H9 (cell line): Measurements from ENCODE around the gene CREG1. TPM values are rescaled to one million over a fixed set of nuclear protein-coding genes. Genes with fewer than 3 reads are reported as not detected.

ENCODE experiments used
- DNase-seq: peaks from one replicate; pipeline ENCODE4 v3.0.0-alpha.2; 2017
- H2AFZ ChIP-seq: one replicate; pipeline ENCODE4 v1.6.1; 2013; ENCODE audit warnings: mild to moderate bottlenecking, low read length, control low read depth, moderate library complexity
- H2AK5ac ChIP-seq: 2 replicates; pipeline ENCODE4 v1.6.1; 2013; ENCODE audit warnings: low read length, control low read depth, mixed read lengths; ENCODE audit not compliant: insufficient read length
- H2BK120ac ChIP-seq: one replicate; pipeline ENCODE4 v1.6.1; 2013; ENCODE audit warnings: low read depth, mild to moderate bottlenecking, low read length, control low read depth, inconsistent platforms; ENCODE audit not compliant: poor library complexity, severe bottlenecking
- H2BK12ac ChIP-seq: 2 replicates; pipeline ENCODE4 v1.6.1; 2013; ENCODE audit warnings: low read length, control low read depth, mixed read lengths, low read depth; ENCODE audit not compliant: insufficient read length
- H2BK15ac ChIP-seq: 2 replicates; pipeline ENCODE4 v1.6.1; 2013; ENCODE audit warnings: low read depth, low read length, control low read depth
- H2BK20ac ChIP-seq: one replicate; pipeline ENCODE4 v1.6.1; 2013; ENCODE audit warnings: low read depth, mild to moderate bottlenecking, low read length, control low read depth, inconsistent platforms; ENCODE audit not compliant: poor library complexity, severe bottlenecking
- H2BK5ac ChIP-seq: 2 replicates; pipeline ENCODE4 v1.6.1; 2013; ENCODE audit warnings: low read length, control low read depth, mixed read lengths; ENCODE audit not compliant: insufficient read length
- H3K14ac ChIP-seq: 2 replicates; pipeline ENCODE4 v1.6.1; 2013; ENCODE audit warnings: low read length, control low read depth; ENCODE audit not compliant: insufficient read depth
- H3K18ac ChIP-seq: 2 replicates; pipeline ENCODE4 v1.6.1; 2013; ENCODE audit warnings: low read depth, mild to moderate bottlenecking, mixed read lengths, low read length, control low read depth; ENCODE audit not compliant: insufficient read length
- H3K23ac ChIP-seq: 2 replicates; pipeline ENCODE4 v1.6.1; 2013; ENCODE audit warnings: low read length, control low read depth, mixed read lengths, low read depth; ENCODE audit not compliant: insufficient read length
- H3K23me2 ChIP-seq: 2 replicates; pipeline ENCODE4 v1.6.1; 2013; ENCODE audit warnings: low read depth, mild to moderate bottlenecking, mixed read lengths, low read length, control low read depth; ENCODE audit not compliant: insufficient read length, poor library complexity, severe bottlenecking
- H3K27ac ChIP-seq: 2 replicates; pipeline ENCODE4 v1.5.1; 2013; ENCODE audit warnings: low read length, control low read depth, mixed read lengths, low read depth; ENCODE audit not compliant: insufficient read length
- H3K27me3 ChIP-seq: 2 replicates; pipeline ENCODE4 v1.6.1; 2013; ENCODE audit warnings: low read length, control low read depth, inconsistent platforms; ENCODE audit not compliant: insufficient read depth
- H3K4ac ChIP-seq: 2 replicates; pipeline ENCODE4 v1.6.1; 2013; ENCODE audit warnings: low read depth, mild to moderate bottlenecking, control low read depth, inconsistent platforms, low read length, moderate library complexity
- H3K4me1 ChIP-seq: 2 replicates; pipeline ENCODE4 v1.6.1; 2013; ENCODE audit warnings: low read length, control low read depth, inconsistent platforms; ENCODE audit not compliant: insufficient read depth
- H3K4me2 ChIP-seq: 2 replicates; pipeline ENCODE4 v1.6.1; 2013; ENCODE audit warnings: low read length, control low read depth, mixed read lengths; ENCODE audit not compliant: insufficient read length, insufficient read depth
- H3K56ac ChIP-seq: 2 replicates; pipeline ENCODE4 v1.6.1; 2013; ENCODE audit warnings: low read depth, mild to moderate bottlenecking, mixed read lengths, low read length, control low read depth; ENCODE audit not compliant: insufficient read length
- H3K79me1 ChIP-seq: 2 replicates; pipeline ENCODE4 v1.6.1; 2013; ENCODE audit warnings: low read depth, mild to moderate bottlenecking, moderate library complexity, low read length, control low read depth, inconsistent platforms; ENCODE audit not compliant: insufficient read depth, poor library complexity, severe bottlenecking
- H3K79me2 ChIP-seq: 2 replicates; pipeline ENCODE4 v1.6.1; 2013; ENCODE audit warnings: low read length, control low read depth, inconsistent platforms; ENCODE audit not compliant: insufficient read depth
- H3K9ac ChIP-seq: 2 replicates; pipeline ENCODE4 v1.6.1; 2013; ENCODE audit warnings: low read length, control low read depth, mixed read lengths; ENCODE audit not compliant: insufficient read length; ENCODE audit errors: extremely low read depth
- H3K9me3 ChIP-seq: one replicate; pipeline ENCODE4 v1.6.1; 2013; ENCODE audit warnings: low read depth, low read length, inconsistent platforms; ENCODE audit not compliant: control insufficient read depth
- H3T11ph ChIP-seq: one replicate; pipeline ENCODE4 v1.6.1; 2013; ENCODE audit warnings: mild to moderate bottlenecking, low read length, control low read depth, inconsistent platforms
- H4K20me1 ChIP-seq: one replicate; pipeline ENCODE4 v1.6.1; 2013; ENCODE audit not compliant: control insufficient read depth, insufficient read length, insufficient read depth
- H4K5ac ChIP-seq: 2 replicates; pipeline ENCODE4 v1.6.1; 2013; ENCODE audit warnings: low read depth, mild to moderate bottlenecking, mixed read lengths, low read length, control low read depth; ENCODE audit not compliant: insufficient read length
- H4K8ac ChIP-seq: replicated peaks from 2 replicates; pipeline ENCODE4 v1.6.1; 2013; ENCODE audit warnings: low read length, control low read depth, mixed read lengths, low read depth; ENCODE audit not compliant: insufficient read length
- H4K91ac ChIP-seq: 2 replicates; pipeline ENCODE4 v1.6.1; 2013; ENCODE audit warnings: low read depth, mild to moderate bottlenecking, moderate library complexity, mixed read lengths, low read length, control low read depth; ENCODE audit not compliant: insufficient read length
- H3K27ac Mint-ChIP-seq, 3 experiments: 2 replicates in 2 of 3; 3 replicates in 1 of 3; pipeline ENCODE4 v1.8.0; 2020 to 2021; ENCODE audit warnings: mixed read lengths in 3 of 3, mild to moderate bottlenecking in 1 of 3, moderate library complexity in 1 of 3
- H3K27me3 Mint-ChIP-seq: 2 replicates; pipeline ENCODE4 v1.8.0; 2021; ENCODE audit warnings: low read depth, mild to moderate bottlenecking, moderate library complexity, mixed read lengths
- H3K36me3 Mint-ChIP-seq, 3 experiments: 2 replicates in 2 of 3; 3 replicates in 1 of 3; pipeline ENCODE4 v1.8.0; 2020 to 2021; ENCODE audit warnings: low read depth in 3 of 3, mixed read lengths in 3 of 3; ENCODE audit not compliant: insufficient read depth in 1 of 3
- H3K4me1 Mint-ChIP-seq, 2 experiments: 2 replicates each; pipeline ENCODE4 v1.8.0; 2020; ENCODE audit warnings: mixed read lengths in 2 of 2
- H3K4me3 Mint-ChIP-seq, 2 experiments: 2 replicates in 1 of 2; 3 replicates in 1 of 2; pipeline ENCODE4 v1.8.0; 2020 to 2021; ENCODE audit warnings: mild to moderate bottlenecking in 2 of 2, mixed read lengths in 2 of 2, moderate library complexity in 1 of 2
- H3K9me3 Mint-ChIP-seq, 2 experiments: 2 replicates in 1 of 2; 3 replicates in 1 of 2; pipeline ENCODE4 v1.8.0; 2020; ENCODE audit warnings: mild to moderate bottlenecking in 2 of 2, mixed read lengths in 2 of 2, moderate library complexity in 1 of 2
- whole genome bisulfite sequencing: extraction: QIAGEN DNeasy Blood & Tissue Kit; methylation state at CpG from one replicate; pipeline ENCODE4 v1.1.7; 2013; ENCODE audit warnings: missing lambda C conversion rate, low lambda C conversion rate, mixed read lengths; ENCODE audit not compliant: insufficient read length; ENCODE audit errors: extremely low coverage; 5-methylcytosine and 5-hydroxymethylcytosine counted together
- total RNA-seq: library from RNA; stranded (reverse); gene quantifications from 2 replicates; pipeline ENCODE4 v1.2.1, GENCODE V29; 2021
- TF ChIP-seq, protein P1 (sequence below): fragments of 200-600 bp; sonication (generic); conservative IDR thresholded peaks from 3 replicates; pipeline ENCODE4 v1.8.0; 2021; ENCODE audit warnings: antibody characterized with exemption, mild to moderate bottlenecking

The CREG1 gene
- total RNA-seq, 1 experiment from 2014 or later = 19.8 TPM

DNA sequence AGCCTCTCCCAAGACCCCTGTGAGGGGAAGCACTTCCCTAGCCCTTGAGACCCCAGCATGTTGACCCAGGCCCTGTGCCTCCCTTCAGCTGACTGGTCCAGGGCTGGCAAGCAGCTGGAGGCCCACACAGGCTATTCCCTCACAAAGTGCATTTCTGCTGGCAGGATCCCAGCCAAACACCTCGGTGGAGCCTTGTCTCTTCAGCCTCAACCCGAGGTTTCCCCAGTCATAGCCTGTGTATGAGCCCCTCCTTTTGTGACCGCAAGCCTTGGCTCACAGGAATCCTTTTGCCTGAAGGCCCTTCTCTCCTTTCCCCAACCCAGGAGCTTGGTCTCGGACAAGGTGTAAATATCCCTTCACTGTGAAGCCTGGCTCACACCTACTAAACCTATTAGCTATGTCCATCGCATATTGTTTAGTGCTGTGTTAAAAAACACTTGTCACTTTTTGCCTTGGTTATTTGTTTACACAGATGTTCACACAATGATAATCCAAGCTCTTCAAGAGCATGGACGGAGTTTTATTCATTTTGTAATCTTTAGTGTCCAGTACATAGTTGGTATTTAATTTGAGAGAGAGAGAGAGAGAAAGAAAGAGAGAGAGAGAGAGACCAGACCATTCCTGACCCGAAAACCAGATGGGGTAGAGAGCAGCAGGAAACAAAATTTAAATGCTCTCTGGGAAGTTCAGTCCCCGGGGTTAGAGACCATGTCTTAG lies 26.7 kb downstream of the CREG1 start:
- Histone ChIP-seq H3K23ac (no peak overlapping the region), H4K8ac (no peak overlapping the region), H2BK12ac (no peak overlapping the region), H4K91ac (no peak overlapping the region), H3K4ac (no peak overlapping the region), H3K56ac (no peak overlapping the region), H3K79me2 (no peaks in the 10 kb centered on the region), H4K20me1 (no peaks in the 10 kb centered on the region), H2AFZ (no peak overlapping the region), H3K9me3 (no peaks in the 10 kb centered on the region), H3K9ac (no peak overlapping the region), H2AK5ac (no peak overlapping the region), H4K5ac (no peak overlapping the region), H2BK20ac (no peak overlapping the region), H3K4me1 (no peaks in the 10 kb centered on the region), H3K4me2 (no peak overlapping the region), H3K23me2 (no peaks in the 10 kb centered on the region), H2BK120ac (no peak overlapping the region), H3K14ac (no peak overlapping the region), H3K27ac (no peak overlapping the region), H3K27me3 (no peaks in the 10 kb centered on the region), H2BK5ac (no peak overlapping the region), H3K18ac (no peak overlapping the region), H3K79me1 (no peaks in the 10 kb centered on the region), H3T11ph (no peak overlapping the region), H2BK15ac (no peak overlapping the region)
- TF ChIP-seq, protein P1, sequence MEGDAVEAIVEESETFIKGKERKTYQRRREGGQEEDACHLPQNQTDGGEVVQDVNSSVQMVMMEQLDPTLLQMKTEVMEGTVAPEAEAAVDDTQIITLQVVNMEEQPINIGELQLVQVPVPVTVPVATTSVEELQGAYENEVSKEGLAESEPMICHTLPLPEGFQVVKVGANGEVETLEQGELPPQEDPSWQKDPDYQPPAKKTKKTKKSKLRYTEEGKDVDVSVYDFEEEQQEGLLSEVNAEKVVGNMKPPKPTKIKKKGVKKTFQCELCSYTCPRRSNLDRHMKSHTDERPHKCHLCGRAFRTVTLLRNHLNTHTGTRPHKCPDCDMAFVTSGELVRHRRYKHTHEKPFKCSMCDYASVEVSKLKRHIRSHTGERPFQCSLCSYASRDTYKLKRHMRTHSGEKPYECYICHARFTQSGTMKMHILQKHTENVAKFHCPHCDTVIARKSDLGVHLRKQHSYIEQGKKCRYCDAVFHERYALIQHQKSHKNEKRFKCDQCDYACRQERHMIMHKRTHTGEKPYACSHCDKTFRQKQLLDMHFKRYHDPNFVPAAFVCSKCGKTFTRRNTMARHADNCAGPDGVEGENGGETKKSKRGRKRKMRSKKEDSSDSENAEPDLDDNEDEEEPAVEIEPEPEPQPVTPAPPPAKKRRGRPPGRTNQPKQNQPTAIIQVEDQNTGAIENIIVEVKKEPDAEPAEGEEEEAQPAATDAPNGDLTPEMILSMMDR = no peak
- Mint-ChIP-seq H3K27me3 (peaks cover 32% of the 10 kb centered on the region), H3K9me3 (no peaks in the 10 kb centered on the region), H3K27ac (no peak overlapping the region; a peak in 1 of 7 replicates), H3K4me3 (no peak overlapping the region), H3K36me3 (no peaks in the 10 kb centered on the region), H3K4me1 (peaks cover 0 to 3% of the 10 kb centered on the region in 2 experiments; a peak in 2 of 4 replicates)
- DNase-seq = no peak
- no CpG with 5 or more reads among the region's 8 CpGs for WGBS
